ENCODE data around the gene SLC25A43.
"Not testable (repeated sequence)": the region's sequence is repeated elsewhere in the genome, so short reads cannot be mapped to it uniquely, and the experiment has no call there.

SLC25A43 gene

DNA sequence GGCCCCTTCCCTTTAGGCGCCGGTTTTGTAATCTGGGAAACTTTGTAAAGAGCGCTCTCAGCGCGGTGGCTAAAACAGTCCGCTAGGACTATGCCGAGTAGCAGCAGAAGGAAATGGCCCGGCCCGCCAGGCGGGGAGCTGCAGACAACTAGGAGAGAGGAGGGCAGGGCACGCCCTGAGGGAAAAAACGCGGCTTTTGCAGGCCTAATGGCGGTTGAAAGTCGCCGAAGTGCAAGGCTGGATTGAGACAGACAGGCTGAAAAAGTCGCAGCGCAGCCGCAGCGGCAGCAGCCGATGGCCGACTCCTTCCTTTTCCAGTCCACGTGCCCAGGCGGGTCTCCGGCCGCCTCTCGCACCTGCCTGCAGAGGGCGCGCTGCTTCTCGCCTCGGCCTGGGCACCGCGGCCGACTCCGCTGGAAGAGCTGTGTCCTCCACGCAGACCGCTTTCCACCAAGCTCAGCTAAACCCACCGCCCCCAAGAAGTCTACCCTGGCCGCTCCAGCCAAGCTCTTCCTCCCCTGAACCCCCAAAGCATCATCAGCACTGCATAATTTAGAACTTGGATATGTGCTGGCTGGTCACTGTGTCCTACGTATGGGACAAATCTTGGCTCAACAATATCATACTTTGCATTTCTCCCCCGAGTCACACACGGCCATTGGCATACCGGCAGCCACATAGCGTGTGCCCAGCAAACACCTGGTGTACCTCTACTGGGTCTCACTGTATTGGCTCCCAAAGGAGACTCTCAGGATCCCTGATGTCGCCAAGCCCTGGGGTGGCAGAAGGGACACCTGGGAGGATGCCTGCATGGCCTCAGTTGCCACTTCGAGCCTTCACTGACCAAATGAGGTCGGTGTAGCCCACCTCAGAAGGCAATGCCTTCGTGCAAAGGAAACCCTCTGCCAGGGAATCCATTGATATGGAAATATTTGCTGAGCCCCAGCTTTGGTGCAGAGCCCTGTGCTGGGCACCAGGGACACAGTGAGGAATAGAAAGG lies 83.6 kb downstream of the SLC25A43 start:
- H3K9me3 Mint-ChIP-seq: no peaks in the 10 kb centered on the region
- H3K36me3 Mint-ChIP-seq (ENCODE audit: low read depth): no peaks in the 10 kb centered on the region
- intact Hi-C loops (cut with micrococcal nuclease): no loop called here
- peaks cover 9% of the 10 kb centered on the region for H3K4me1 Mint-ChIP-seq (ENCODE audit: low read depth)
- H3K27me3 Mint-ChIP-seq: peaks cover 2% of the 10 kb centered on the region
- peak overlapping the region; percentile 89 for H3K27ac Mint-ChIP-seq
- peak overlapping the region; percentile 73 for H3K4me3 Mint-ChIP-seq

DNA sequence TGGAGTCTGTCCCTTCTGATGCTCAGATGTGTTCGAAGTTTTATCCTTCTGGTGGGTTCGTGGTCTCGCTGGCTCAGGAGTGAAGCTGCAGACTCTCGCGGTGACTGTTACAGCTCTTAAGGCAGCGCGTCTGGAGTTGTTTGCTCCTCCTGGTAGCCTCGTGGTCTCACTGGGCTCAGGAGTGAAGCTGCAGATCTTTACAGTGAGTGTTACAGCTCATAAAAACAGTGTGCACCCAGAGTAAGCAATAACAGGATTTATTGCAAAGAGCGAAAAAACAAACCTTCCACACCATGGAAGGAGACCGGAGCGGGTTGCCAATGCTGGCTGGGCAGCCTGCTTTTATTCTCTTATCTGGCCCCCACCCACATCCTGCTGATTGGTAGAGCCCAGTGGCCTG lies 87.6 kb downstream of the SLC25A43 start:
- Mint-ChIP-seq H3K4me3 (no peak overlapping the region), H3K27me3 (peaks cover 2% of the 10 kb centered on the region), H3K9me3 (no peaks in the 10 kb centered on the region), H3K4me1 (ENCODE audit: low read depth) (peaks cover 9% of the 10 kb centered on the region), H3K36me3 (ENCODE audit: low read depth) (no peaks in the 10 kb centered on the region), H3K27ac (no peak overlapping the region)
- intact Hi-C loops (cut with micrococcal nuclease): no loop called here

DNA sequence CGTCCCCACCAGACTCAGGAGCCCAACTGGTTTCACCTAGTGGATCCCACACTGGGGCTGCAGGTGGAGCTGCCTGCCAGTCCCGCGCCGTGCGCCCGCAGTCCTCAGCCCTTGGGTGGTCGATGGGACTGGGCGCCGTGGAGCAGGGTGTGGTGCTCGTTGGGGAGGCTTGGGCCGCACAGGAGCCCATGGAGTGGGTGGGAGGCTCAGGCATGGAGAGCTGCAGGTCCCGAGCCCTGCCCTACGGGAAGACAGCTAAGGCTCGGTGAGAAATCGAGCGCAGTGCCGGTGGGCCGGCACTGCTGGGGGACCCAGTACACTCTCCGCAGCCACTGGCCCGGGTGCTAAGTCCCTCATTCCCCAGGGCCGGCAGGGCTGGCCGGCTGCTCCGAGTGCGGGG lies 88.6 kb downstream of the SLC25A43 start:
- H3K9me3 Mint-ChIP-seq; H3K4me3 Mint-ChIP-seq; intact Hi-C loops (cut with micrococcal nuclease); H3K4me1 Mint-ChIP-seq (ENCODE audit: low read depth); H3K27ac Mint-ChIP-seq; H3K27me3 Mint-ChIP-seq; H3K36me3 Mint-ChIP-seq (ENCODE audit: low read depth): not testable (repeated sequence)

DNA sequence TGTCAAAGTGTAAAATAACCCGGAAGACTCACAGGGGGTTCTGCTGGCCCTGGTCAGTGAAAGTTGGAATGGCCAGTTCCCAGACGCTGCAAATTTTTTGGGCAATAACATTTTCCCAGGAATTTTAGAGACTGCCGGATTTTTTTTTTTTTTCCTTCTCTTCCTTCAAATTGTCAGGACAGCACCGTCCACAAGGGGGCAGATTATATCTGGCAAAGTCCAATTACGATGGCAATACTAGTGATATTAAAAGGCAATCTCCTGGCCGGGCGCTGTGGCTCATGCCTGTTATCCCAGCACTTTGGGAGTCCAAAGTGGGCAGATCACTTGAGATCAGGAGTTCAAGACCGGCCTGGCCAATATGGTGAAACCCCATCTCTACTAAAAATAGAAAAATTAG lies 89.6 kb downstream of the SLC25A43 start:
- Mint-ChIP-seq H3K36me3 (ENCODE audit: low read depth) (no peaks in the 10 kb centered on the region), H3K4me3 (no peak overlapping the region), H3K27ac (no peak overlapping the region), H3K4me1 (ENCODE audit: low read depth) (no peaks in the 10 kb centered on the region), H3K27me3 (no peaks in the 10 kb centered on the region), H3K9me3 (no peaks in the 10 kb centered on the region)
- intact Hi-C loops (cut with micrococcal nuclease): no loop called here

DNA sequence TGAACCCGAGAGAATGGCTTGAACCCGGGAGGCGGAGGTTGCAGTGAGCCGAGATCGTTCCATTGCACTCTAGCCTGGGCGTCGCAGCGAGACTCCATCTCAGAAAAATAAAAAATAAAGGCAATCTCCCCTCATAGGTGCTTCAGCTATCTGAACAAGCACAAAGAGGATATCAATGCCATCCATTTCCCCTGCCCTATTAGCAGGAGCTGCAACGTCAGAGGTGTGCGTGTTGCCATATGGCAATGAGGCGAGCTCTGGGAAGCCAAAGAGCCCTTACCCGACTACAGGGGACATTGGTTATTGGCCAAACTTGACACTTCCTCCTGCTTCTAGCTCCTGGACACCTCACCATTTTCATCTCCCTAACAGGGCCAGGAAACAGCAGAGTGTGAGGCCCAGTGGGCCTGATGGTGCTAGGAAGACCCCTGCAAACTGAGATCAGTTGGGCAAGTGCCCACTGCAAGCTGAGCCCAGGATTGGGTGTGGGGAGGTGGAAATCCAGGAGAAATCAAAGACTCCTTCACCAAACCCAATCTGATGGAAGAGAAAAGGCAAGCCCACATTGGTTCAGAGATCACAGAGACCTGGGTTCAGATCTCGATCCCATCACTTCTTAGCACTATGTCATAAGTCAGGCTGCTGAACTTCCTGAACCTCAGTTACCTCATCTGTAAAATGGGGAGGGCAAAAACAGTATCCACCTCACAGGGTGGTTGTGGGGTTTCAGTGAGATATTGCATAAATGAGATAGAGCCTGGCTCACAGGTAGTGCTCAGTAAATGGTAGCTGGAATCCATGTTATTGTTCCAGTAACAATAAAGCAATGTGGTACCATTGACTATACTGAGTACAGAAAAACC lies 90.3 kb downstream of the SLC25A43 start:
- no peaks in the 10 kb centered on the region for H3K27me3 Mint-ChIP-seq
- H3K4me3 Mint-ChIP-seq: no peak overlapping the region
- no peaks in the 10 kb centered on the region for H3K36me3 Mint-ChIP-seq (ENCODE audit: low read depth)
- H3K9me3 Mint-ChIP-seq: no peaks in the 10 kb centered on the region
- no peaks in the 10 kb centered on the region for H3K4me1 Mint-ChIP-seq (ENCODE audit: low read depth)
- intact Hi-C loops (cut with micrococcal nuclease): no loop called here
- H3K27ac Mint-ChIP-seq: no peak overlapping the region

DNA sequence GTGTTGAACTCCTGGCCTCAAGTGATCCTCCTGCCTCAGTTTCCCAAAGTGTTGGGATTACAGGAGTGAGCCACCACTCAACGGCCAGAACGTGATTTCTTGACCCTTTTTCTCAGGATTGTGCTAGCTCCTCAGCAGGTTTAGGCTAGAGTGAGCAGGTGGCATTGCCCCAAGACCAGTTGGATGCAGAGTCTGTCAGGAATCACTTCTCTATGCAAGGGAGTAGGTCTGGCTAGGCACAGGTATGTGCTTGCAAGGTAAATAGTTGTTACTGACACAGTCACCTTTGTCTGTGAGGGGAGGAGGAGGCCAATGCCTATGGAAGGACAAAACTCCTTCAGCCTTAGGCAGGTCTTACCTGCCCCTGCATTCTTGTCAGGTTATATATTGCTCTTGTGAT lies 93.3 kb downstream of the SLC25A43 start:
- Mint-ChIP-seq H3K4me3 (no peak overlapping the region), H3K4me1 (ENCODE audit: low read depth) (peaks cover 10% of the 10 kb centered on the region), H3K36me3 (ENCODE audit: low read depth) (no peaks in the 10 kb centered on the region), H3K9me3 (no peaks in the 10 kb centered on the region), H3K27me3 (no peaks in the 10 kb centered on the region), H3K27ac (no peak overlapping the region)
- intact Hi-C loops (cut with micrococcal nuclease): no loop called here

DNA sequence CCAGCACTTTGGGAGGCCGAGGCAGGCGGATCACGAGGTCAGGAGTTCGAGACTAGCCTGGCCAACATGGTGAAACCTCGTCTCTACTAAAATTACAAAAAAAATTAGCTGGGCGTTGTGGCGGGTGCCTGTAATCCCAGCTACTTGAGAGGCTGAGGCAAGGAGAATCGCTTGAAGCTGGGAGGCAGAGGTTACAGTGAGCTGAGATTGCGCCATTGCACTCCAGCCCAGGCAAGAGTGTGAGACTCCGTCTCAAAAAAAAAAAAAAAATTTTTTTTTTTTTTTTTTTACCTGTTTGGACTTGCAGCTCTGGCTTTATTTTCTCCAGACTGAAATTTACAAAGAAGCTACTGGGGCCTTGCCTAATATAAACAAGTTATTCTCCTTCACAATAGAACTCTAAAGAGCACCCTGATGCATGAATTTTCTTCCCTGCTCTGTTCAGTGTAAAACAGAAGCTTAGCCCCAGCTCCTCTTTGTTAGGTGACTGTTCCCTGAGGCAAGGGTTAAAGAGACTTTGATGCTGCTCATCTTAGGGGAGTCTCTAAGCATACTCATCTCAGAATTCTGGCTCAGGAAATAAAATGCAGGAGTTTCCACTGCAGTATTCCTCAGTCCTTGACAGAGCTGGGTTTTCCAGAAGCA lies 94.8 kb downstream of the SLC25A43 start:
- H3K27me3 Mint-ChIP-seq; intact Hi-C loops (cut with micrococcal nuclease); H3K9me3 Mint-ChIP-seq; H3K27ac Mint-ChIP-seq; H3K36me3 Mint-ChIP-seq (ENCODE audit: low read depth); H3K4me3 Mint-ChIP-seq: not testable (repeated sequence)
- peaks cover 13% of the 10 kb centered on the region for H3K4me1 Mint-ChIP-seq (ENCODE audit: low read depth)

DNA sequence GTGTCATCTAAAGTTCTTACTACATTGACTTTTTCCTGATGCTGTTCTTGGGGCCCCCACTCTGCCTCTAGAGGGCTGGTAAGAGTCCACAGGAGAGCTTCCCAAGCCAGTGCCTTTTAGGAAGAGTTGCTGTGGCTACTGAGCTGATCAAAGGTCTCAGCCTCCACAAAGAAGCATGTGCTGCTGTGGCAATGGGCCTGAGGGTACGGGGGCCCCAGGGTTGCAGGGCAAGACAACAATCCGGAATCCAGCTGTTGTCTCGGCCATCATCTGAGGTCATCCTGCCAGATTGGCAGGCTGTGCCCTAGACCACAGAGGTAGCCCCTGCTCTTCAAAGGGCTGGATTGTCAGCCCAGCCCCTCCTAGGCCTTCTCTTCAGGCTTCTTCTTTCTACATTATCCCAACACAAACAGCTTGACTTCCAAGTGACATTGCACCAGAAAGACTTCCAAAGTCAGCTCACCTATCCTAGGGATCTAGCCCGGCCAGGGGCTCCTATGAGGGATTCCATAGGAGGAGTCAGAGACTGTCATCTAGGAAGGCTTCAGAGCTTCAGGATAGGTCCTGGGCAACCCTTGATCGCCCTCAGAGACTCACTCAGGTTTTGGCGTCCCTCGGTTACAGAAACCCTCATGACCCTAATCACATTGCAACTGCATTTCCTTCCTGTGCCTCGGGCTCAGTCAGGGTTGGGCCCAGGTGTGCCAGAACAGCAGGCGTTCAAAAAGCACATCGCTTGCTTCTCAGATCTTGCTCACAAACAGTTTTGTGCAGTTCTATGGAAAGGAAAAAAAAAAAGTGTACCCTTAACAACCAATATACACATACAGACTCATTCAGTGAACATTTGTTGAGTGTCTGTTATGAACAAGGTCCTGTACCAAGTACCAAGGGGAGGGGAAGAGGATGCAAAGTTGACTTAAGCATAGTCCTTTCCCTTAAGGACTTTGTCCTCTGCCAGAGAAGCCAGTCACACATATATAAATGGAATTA lies 96.9 kb downstream of the SLC25A43 start:
- Mint-ChIP-seq H3K27ac (no peak overlapping the region), H3K9me3 (no peaks in the 10 kb centered on the region), H3K4me1 (ENCODE audit: low read depth) (peaks cover 23% of the 10 kb centered on the region), H3K27me3 (no peaks in the 10 kb centered on the region), H3K4me3 (no peak overlapping the region), H3K36me3 (ENCODE audit: low read depth) (no peaks in the 10 kb centered on the region)
- intact Hi-C loops (cut with micrococcal nuclease): no loop called here

DNA sequence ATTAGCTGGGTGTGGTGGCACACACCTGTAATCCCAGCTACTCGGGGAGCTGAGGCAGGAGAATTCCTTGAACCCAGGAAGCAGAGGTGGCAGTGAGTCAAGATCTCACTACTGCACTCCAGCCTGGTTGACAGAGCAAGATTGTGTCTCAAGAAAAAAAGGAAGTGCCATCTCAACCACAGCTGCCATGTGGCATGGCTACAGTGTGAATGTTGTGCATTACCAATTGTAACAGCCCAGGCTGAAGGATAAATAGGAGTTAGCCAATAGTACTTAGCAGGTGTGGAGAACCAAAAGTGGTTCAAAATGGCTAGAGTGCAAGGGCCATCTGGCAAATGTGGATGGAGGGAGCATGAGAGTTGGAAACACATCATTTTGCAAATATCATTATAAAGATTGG lies 98.0 kb downstream of the SLC25A43 start:
- Mint-ChIP-seq H3K4me1 (ENCODE audit: low read depth) (peaks cover 30% of the 10 kb centered on the region), H3K36me3 (ENCODE audit: low read depth) (no peaks in the 10 kb centered on the region), H3K4me3 (no peak overlapping the region), H3K9me3 (no peaks in the 10 kb centered on the region), H3K27me3 (no peaks in the 10 kb centered on the region), H3K27ac (no peak overlapping the region)
- intact Hi-C loops (cut with micrococcal nuclease): no loop called here

DNA sequence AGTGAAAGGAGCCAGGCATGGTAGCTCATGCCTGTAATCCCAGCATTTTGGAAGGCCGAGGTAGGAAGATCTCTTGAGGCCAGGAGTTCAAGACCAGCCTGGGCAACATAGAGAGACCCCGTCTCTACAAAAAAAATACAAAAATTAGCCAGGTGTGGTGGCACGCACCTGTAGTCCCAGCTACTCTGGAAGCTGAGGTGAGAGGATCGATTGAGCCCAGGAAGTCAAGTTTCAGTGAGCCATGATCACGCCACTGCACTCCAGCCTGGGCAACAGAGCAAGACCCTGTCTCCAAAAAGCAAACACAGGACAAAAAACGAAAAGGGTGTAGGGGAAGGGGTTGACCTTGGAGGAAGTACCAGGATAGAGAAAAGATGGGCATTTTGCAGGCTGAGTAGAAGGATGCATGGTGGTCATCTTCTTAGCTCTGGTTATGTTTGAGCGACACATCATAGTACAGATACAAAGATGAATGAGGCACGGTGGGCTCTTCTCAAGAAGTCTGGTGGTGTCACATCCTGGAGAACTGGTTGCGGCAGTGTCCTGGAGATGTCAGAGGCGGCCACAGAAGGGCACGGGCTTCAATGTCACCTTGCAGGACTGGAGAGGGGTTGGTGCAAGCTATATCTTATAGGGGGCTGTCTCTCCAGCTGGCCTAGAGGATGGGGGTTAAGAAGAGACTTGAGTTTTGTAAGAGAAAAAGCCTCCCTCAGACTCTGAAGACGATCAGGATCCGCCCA lies 101.1 kb downstream of the SLC25A43 start:
- Mint-ChIP-seq H3K9me3 (no peaks in the 10 kb centered on the region), H3K27ac (peak overlapping the region; percentile 63), H3K4me3 (no peak overlapping the region), H3K4me1 (ENCODE audit: low read depth) (peaks cover 37% of the 10 kb centered on the region), H3K27me3 (no peaks in the 10 kb centered on the region), H3K36me3 (ENCODE audit: low read depth) (no peaks in the 10 kb centered on the region)
- intact Hi-C loops (cut with micrococcal nuclease): no loop called here

DNA sequence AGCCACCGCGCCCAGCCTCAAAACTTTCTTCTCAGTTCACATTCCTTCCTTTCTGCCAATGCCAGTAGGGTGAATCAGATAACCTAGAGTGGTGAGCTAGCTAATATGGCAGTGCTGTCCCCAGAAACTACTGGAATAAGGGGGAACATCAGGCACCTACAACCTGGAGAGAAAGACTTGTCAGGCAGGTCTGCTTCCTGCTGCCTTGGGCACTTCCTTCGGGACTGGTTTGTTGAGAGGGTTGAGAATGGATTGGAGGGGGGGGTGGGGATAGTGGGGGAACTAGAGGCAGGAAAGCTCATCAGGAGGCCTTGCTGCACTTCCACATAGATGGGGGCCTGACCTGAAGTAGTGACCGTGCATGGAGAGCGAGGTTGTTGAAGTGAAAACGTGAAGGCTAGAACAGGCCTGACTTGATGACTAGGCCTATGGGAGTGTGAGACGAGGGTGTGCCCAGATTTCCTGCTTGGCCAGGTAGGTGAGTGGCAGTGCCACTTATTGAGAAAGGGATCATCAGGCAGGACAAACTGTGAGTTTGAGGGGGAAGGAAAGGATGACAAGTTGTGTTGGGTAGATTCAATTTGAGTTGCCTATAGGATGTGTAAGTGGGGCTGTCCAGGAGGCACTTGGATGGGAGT lies 102.5 kb downstream of the SLC25A43 start:
- Mint-ChIP-seq H3K27ac (peak overlapping the region; percentile 63), H3K27me3 (no peaks in the 10 kb centered on the region), H3K4me3 (no peak overlapping the region), H3K9me3 (no peaks in the 10 kb centered on the region), H3K4me1 (ENCODE audit: low read depth) (peaks cover 34% of the 10 kb centered on the region), H3K36me3 (ENCODE audit: low read depth) (no peaks in the 10 kb centered on the region)
- intact Hi-C loops (cut with micrococcal nuclease): no loop called here

DNA sequence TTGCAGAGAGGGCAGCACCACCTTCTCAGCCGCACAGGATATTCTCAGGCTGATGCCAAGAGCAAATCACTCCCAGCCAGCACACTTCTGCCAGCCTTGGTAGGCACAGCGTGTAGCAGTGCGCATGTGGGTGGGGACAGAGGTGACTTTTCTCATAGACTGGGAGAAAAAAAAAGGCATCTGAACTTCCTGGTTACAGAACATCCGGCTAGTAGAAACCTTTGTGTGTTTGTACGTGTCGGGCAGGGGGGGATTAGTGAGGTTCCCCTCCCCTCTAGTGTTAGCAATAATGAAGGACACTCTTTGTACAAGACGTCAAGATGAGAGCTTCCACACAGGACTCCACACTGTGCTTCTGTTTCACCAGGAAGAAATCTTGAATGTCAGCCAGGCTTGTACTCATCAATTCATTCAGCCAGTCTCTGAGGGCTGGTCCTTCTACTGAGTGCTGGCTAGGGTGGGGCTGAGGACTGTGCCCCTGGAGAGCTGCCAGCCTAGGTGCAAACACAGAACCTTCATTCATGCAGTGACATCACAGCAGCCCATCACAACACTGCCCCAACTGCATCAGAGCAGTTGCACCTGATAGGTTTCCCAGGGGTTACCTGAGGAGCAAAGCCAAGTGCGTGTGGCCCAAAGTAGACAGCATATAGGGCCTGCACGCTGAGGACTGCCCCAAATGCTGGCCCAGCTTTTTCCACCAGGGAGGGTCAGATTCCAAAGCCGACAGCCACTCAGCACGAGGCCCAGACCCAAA lies 103.8 kb downstream of the SLC25A43 start:
- Mint-ChIP-seq H3K36me3 (ENCODE audit: low read depth) (no peaks in the 10 kb centered on the region), H3K9me3 (no peaks in the 10 kb centered on the region), H3K27me3 (no peaks in the 10 kb centered on the region), H3K4me3 (no peak overlapping the region), H3K4me1 (ENCODE audit: low read depth) (peaks cover 24% of the 10 kb centered on the region), H3K27ac (no peak overlapping the region)
- intact Hi-C loops (cut with micrococcal nuclease): no loop called here

Measured in dendritic cell treated with granulocyte-macrophage colony-stimulating factor and Interleukin-4, amounts not matched to agents 40 ng/mL and 50 ng/mL, for 4 days (primary cell).